HG03175 (cell line): Measurements from ENCODE around the gene RHOBTB1.
"Not testable (repeated sequence)": the region's sequence is repeated elsewhere in the genome, so short reads cannot be mapped to it uniquely, and the experiment has no call there.

Experiments
- ATAC-seq: cut with Tn5 transposase; IDR thresholded peaks from one replicate; pipeline ENCODE4 v1.9.1; 2021; ENCODE audit warnings: mild to moderate bottlenecking, moderate library complexity; ENCODE audit not compliant: unreplicated experiment

The RHOBTB1 gene

GRCh38 chr10:60910543-60910942, 33.4 kb downstream of the RHOBTB1 start:
- ATAC-seq: peak; percentile 50

- no peak for ATAC-seq
Measured at GRCh38 chr10:60908896-60909295, 35.1 kb downstream of the RHOBTB1 start.

- ATAC-seq: no peak
Measured at GRCh38 chr10:60908031-60908430, 36.0 kb downstream of the RHOBTB1 start.

GRCh38 chr10:60907236-60907635, 36.7 kb downstream of the RHOBTB1 start:
- no peak for ATAC-seq

GRCh38 chr10:60906825-60907224, 37.2 kb downstream of the RHOBTB1 start:
- ATAC-seq: not testable (repeated sequence)

- no peak for ATAC-seq
Measured at GRCh38 chr10:60906411-60906810, 37.6 kb downstream of the RHOBTB1 start.

- no peak for ATAC-seq
Measured at GRCh38 chr10:60905580-60905979, 38.4 kb downstream of the RHOBTB1 start.

GRCh38 chr10:60903096-60903495, 40.9 kb downstream of the RHOBTB1 start:
- ATAC-seq: no peak

GRCh38 chr10:60901561-60902235, 42.3 kb downstream of the RHOBTB1 start:
- no peak for ATAC-seq

GRCh38 chr10:60899266-60899665, 44.7 kb downstream of the RHOBTB1 start:
- ATAC-seq: no peak

- no peak for ATAC-seq
Measured at GRCh38 chr10:60898321-60898720, 45.7 kb downstream of the RHOBTB1 start.

- no peak for ATAC-seq
Measured at GRCh38 chr10:60896810-60897209, 47.2 kb downstream of the RHOBTB1 start.

GRCh38 chr10:60896033-60896432, 48.0 kb downstream of the RHOBTB1 start:
- ATAC-seq: no peak

- ATAC-seq: no peak
Measured at GRCh38 chr10:60894786-60895185, 49.2 kb downstream of the RHOBTB1 start.

GRCh38 chr10:60893231-60893630, 50.8 kb downstream of the RHOBTB1 start:
- no peak for ATAC-seq

GRCh38 chr10:60892571-60892970, 51.4 kb downstream of the RHOBTB1 start:
- no peak for ATAC-seq

- no peak for ATAC-seq
Measured at GRCh38 chr10:60890811-60891210, 53.2 kb downstream of the RHOBTB1 start.

GRCh38 chr10:60883187-60883586, 60.8 kb downstream of the RHOBTB1 start:
- peak; percentile 48 for ATAC-seq

GRCh38 chr10:60878224-60878623, 65.8 kb downstream of the RHOBTB1 start:
- ATAC-seq: no peak

- ATAC-seq: no peak
Measured at GRCh38 chr10:60877777-60878120, 66.2 kb downstream of the RHOBTB1 start.

GRCh38 chr10:60877061-60877776, 66.8 kb downstream of the RHOBTB1 start:
- ATAC-seq: no peak

- ATAC-seq: no peak
Measured at GRCh38 chr10:60873758-60874157, 70.2 kb downstream of the RHOBTB1 start.

GRCh38 chr10:60872451-60872850, 71.5 kb downstream of the RHOBTB1 start:
- no peak for ATAC-seq
